Lower leg skin (tissue), 4 donors: ENCODE data around the gene BCAT1. TPM values are rescaled to one million over a fixed set of nuclear protein-coding genes. Genes with fewer than 3 reads are reported as not detected.

Source experiments
- DNase-seq, 2 donors: peaks; one replicate each; pipeline ENCODE4 v3.0.0-alpha.2; 2019; ENCODE audit warnings: low spot score in 2 of 2
- H3K4me3 ChIP-seq: fragments of 200-600 bp; sonication (generic); 2 replicates; pipeline ENCODE4 v1.5.1; 2017; ENCODE audit warnings: mild to moderate bottlenecking, low read depth; ENCODE audit not compliant: poor library complexity, severe bottlenecking
- POLR2A ChIP-seq, 2 donors: fragments of 450-650 bp; IDR thresholded peaks; one replicate each; pipeline ENCODE4 v1.6.1; 2016 to 2017; ENCODE audit warnings: antibody characterized with exemption in 2 of 2, mild to moderate bottlenecking in 1 of 2, moderate library complexity in 1 of 2
- WGBS, 2 donors: methylation state at CpG; one replicate each; pipeline ENCODE4 v1.1.5; 2018; 5-methylcytosine and 5-hydroxymethylcytosine counted together
- intact Hi-C: fragments of 100-400 bp; cut with DNase I; formaldehyde crosslinking; loops from one replicate; pipeline ENCODE4 v1.15.0; 2023; ENCODE audit warnings: low total_unique reads
- total RNA-seq, 4 donors: library from RNA; depleted of rRNA; stranded (reverse); fragments of >200 nt; gene quantifications; one replicate each; pipeline ENCODE4 v1.1.0, GENCODE V29; 2016
- TF ChIP-seq, protein P1 (sequence below), 3 donors: fragments of 450-650 bp; IDR thresholded peaks; one replicate each; pipeline ENCODE4 v1.5.1; 2016; ENCODE audit warnings: antibody characterized with exemption in 3 of 3, mild to moderate bottlenecking in 3 of 3, moderate library complexity in 2 of 3

Gene BCAT1, protein sequence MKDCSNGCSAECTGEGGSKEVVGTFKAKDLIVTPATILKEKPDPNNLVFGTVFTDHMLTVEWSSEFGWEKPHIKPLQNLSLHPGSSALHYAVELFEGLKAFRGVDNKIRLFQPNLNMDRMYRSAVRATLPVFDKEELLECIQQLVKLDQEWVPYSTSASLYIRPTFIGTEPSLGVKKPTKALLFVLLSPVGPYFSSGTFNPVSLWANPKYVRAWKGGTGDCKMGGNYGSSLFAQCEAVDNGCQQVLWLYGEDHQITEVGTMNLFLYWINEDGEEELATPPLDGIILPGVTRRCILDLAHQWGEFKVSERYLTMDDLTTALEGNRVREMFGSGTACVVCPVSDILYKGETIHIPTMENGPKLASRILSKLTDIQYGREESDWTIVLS
- 1 to 10 TPM; 1.0 to 4.6 (median 2.8) TPM for total RNA-seq

GRCh38 chr12:24948757-24949722 lies at the start of gene BCAT1:
BCAT1 (minus strand) TSS chr12:24949101; CDS start chr12:24948932, 169 bp downstream.
- intact Hi-C loops: no loop called here
- TF ChIP-seq, protein P1, sequence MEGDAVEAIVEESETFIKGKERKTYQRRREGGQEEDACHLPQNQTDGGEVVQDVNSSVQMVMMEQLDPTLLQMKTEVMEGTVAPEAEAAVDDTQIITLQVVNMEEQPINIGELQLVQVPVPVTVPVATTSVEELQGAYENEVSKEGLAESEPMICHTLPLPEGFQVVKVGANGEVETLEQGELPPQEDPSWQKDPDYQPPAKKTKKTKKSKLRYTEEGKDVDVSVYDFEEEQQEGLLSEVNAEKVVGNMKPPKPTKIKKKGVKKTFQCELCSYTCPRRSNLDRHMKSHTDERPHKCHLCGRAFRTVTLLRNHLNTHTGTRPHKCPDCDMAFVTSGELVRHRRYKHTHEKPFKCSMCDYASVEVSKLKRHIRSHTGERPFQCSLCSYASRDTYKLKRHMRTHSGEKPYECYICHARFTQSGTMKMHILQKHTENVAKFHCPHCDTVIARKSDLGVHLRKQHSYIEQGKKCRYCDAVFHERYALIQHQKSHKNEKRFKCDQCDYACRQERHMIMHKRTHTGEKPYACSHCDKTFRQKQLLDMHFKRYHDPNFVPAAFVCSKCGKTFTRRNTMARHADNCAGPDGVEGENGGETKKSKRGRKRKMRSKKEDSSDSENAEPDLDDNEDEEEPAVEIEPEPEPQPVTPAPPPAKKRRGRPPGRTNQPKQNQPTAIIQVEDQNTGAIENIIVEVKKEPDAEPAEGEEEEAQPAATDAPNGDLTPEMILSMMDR (IDR thresholded peaks at IDR 0.05): no peak
- no peak for TF ChIP-seq POLR2A (IDR thresholded peaks at IDR 0.05)
- WGBS, 2 donors: 9 to 12% methylated on average over 41 to 42 of the region's 52 CpGs
- peak; percentile 28 to 93 for DNase-seq
- peak within 1 kb of the TSS; percentile 44 for H3K4me3 ChIP-seq

DNA sequence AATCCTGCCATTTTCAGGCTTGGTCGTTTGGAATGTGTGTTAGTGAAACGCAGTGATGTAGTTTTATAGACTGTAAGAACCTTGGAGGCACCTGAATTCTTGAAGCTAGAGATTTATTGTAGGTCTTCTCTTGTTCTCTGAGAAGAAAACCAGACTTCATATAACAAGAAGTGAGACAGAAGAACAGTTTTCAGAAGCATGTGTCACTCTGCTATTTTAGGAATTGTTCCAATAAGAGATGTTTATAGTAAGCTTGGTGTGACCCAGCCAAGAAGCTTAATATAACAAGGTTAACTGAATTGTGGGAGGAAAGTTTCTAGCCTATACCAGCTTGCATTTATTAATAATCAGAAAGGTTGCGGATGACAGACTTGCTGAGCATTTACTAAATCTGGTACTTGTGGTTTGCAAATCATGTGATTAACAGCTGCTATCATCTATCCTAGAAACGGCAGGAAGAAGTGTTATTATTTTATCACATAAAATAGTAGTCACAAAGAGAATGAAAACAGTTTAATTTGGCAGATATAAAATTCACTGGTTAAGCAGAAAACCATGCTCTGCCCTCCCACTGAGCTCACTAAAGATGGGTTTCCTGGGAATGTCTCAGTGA lies 49.2 kb upstream of the BCAT1 start:
- WGBS, 2 donors: 11 to 20% methylated on average over 4 of the region's 4 CpGs
- no peak overlapping the region for H3K4me3 ChIP-seq
- DNase-seq: no peak
- intact Hi-C loops: no loop called here
- no peak for TF ChIP-seq POLR2A (IDR thresholded peaks at IDR 0.05)
- TF ChIP-seq, protein P1 (IDR thresholded peaks at IDR 0.05): no peak

- 59 to 66% methylated on average over 6 of the region's 6 CpGs for WGBS, 2 donors
- DNase-seq: no peak
- TF ChIP-seq, protein P1 (IDR thresholded peaks at IDR 0.05): no peak
- no peak for TF ChIP-seq POLR2A (IDR thresholded peaks at IDR 0.05)
- no peak overlapping the region for H3K4me3 ChIP-seq
- intact Hi-C loops: no loop called here
Observed at GRCh38 chr12:24997496-24997895, 48.6 kb upstream of the BCAT1 start.

GRCh38 chr12:24996820-24997219 lies 47.9 kb upstream of the BCAT1 start:
- no peak overlapping the region for H3K4me3 ChIP-seq
- WGBS, 2 donors: 84 to 94% methylated on average over 5 of the region's 5 CpGs
- no peak for DNase-seq
- intact Hi-C loops: no loop called here
- TF ChIP-seq POLR2A (IDR thresholded peaks at IDR 0.05): no peak
- TF ChIP-seq, protein P1 (IDR thresholded peaks at IDR 0.05): no peak

- WGBS, 2 donors: 48 to 64% methylated on average over 8 of the region's 8 CpGs
- intact Hi-C loops: no loop called here
- no peak overlapping the region for H3K4me3 ChIP-seq
- DNase-seq: no peak
- TF ChIP-seq POLR2A (IDR thresholded peaks at IDR 0.05): no peak
- TF ChIP-seq, protein P1 (IDR thresholded peaks at IDR 0.05): no peak
Observed at GRCh38 chr12:24996102-24996797, 47.3 kb upstream of the BCAT1 start.
